Measurements from ENCODE around the gene TEX2. TPM values are rescaled to one million over a fixed set of nuclear protein-coding genes. Genes with fewer than 3 reads are reported as not detected.
A peak's percentile ranks its signal among the peaks of the same experiment; 100 is the strongest.

Gene TEX2
- total RNA-seq, 1 experiment from 2014 or later = 27.9 TPM

GRCh38 chr17:64149196-64149595 is 113.9 kb downstream of the TEX2 start:
- Histone ChIP-seq H3K4me1 (replicated peaks; ENCODE audit: insufficient read depth) (peaks cover 28% of the 10 kb centered on the region), H3F3A (ENCODE audit: insufficient read depth, low read depth) (peaks cover 67% of the 10 kb centered on the region), H3K27me3 (ENCODE audit: insufficient read depth, low read depth) (no peaks in the 10 kb centered on the region), H3K4me3 (no peak overlapping the region), H3K9me3 (ENCODE audit: insufficient read depth, low read depth) (no peaks in the 10 kb centered on the region), H3K27ac (peak overlapping the region; percentile 38; the same call in 1 of the 2 replicates), H3K9me2 (ENCODE audit: insufficient read depth) (no peaks in the 10 kb centered on the region), H3K4me2 (no peak overlapping the region), H3K79me2 (ENCODE audit: low read depth) (peaks cover 22% of the 10 kb centered on the region), H2AFZ (no peak overlapping the region), H4K20me1 (ENCODE audit: insufficient read depth) (no peaks in the 10 kb centered on the region), H3K36me3 (ENCODE audit: low read depth) (peaks cover 16% of the 10 kb centered on the region)
- intact Hi-C loops (cut with micrococcal nuclease; ENCODE audit: unreplicated experiment) = loop anchor here (5.0 to 10.0 kb wide), 3 partner anchors 53 to 338 kb away; no protein-coding TSS in a partner anchor
- no TSS peak for BruUV-seq (replicated peaks)
- DNase-seq = no peak
- TF ChIP-seq EZH2 (IDR thresholded peaks at IDR 0.05; ENCODE audit: low read depth) = no peak
- no peak for TF ChIP-seq CTCF (conservative IDR thresholded peaks at IDR 0.05)
- CTCF ChIA-PET = interaction anchor here (0.5 to 1.6 kb wide), 6 partner anchors 16 to 243 kb away, joined by 3 to 11 read pairs (median 4); no protein-coding TSS in a partner anchor
- POLR2A ChIA-PET (ENCODE audit: unreplicated experiment) = interaction anchor here (0.5 to 0.6 kb wide), 2 partner anchors 23 to 262 kb away, joined by 4 to 11 read pairs; no protein-coding TSS in a partner anchor

- Histone ChIP-seq H3K4me3 (no peak overlapping the region), H3K36me3 (ENCODE audit: low read depth) (peaks cover 16% of the 10 kb centered on the region)
These were observed 114.4 kb downstream of the TEX2 start for GRCh38 chr17:64148699-64149098.

More at GRCh38 chr17:64148699-64149098, 114.4 kb downstream of the TEX2 start:
- POLR2A ChIA-PET (ENCODE audit: unreplicated experiment) = interaction anchor here (0.5 kb wide), 1 partner anchor 261 kb away, joined by 11 read pairs; no protein-coding TSS in a partner anchor
- H3K79me2 ChIP-seq (ENCODE audit: low read depth) = peaks cover 22% of the 10 kb centered on the region
- no peaks in the 10 kb centered on the region for H3K9me2 ChIP-seq (ENCODE audit: insufficient read depth)
- intact Hi-C loops (cut with micrococcal nuclease; ENCODE audit: unreplicated experiment) = loop anchor here (1.0 to 10.0 kb wide), 4 partner anchors 54 to 339 kb away; no protein-coding TSS in a partner anchor
- peaks cover 31% of the 10 kb centered on the region for H3K4me1 ChIP-seq (replicated peaks; ENCODE audit: insufficient read depth)
- H4K20me1 ChIP-seq (ENCODE audit: insufficient read depth) = no peaks in the 10 kb centered on the region
- H3K27me3 ChIP-seq (ENCODE audit: insufficient read depth, low read depth) = no peaks in the 10 kb centered on the region
- peak overlapping the region; percentile 38; the same call in 1 of the 2 replicates for H3K27ac ChIP-seq
- CTCF ChIA-PET = interaction anchor here (0.5 to 1.6 kb wide), 7 partner anchors 15 to 243 kb away, joined by 3 to 11 read pairs (median 4); no protein-coding TSS in a partner anchor
- H2AFZ ChIP-seq = no peak overlapping the region
- no peak for TF ChIP-seq EZH2 (IDR thresholded peaks at IDR 0.05; ENCODE audit: low read depth)
- TF ChIP-seq CTCF (conservative IDR thresholded peaks at IDR 0.05) = peak; percentile 24; the same call in 1 of the 2 replicates
- no peak overlapping the region for H3K4me2 ChIP-seq
- H3K9me3 ChIP-seq (ENCODE audit: insufficient read depth, low read depth) = no peaks in the 10 kb centered on the region
- DNase-seq = peak in 1 of 2 experiments; percentile 21
- H3F3A ChIP-seq (ENCODE audit: insufficient read depth, low read depth) = peaks cover 67% of the 10 kb centered on the region
- BruUV-seq (replicated peaks) = no TSS peak

Measured in PC-9 (cell line).